MM.1S (cell line): ENCODE data around the gene HIGD2B.
"Not testable (repeated sequence)": the region's sequence is repeated elsewhere in the genome, so short reads cannot be mapped to it uniquely, and the experiment has no call there.

Experiments used
- DNase-seq: peaks from one replicate; pipeline ENCODE4 v3.0.0-alpha.2; 2015
- H2AFZ ChIP-seq: fragments of 300-600 bp; sonication (generic); 2 replicates; pipeline ENCODE4 v1.6.0; 2016; ENCODE audit warnings: antibody characterized with exemption, low read length
- H3F3A ChIP-seq: fragments of 300-600 bp; sonication (generic); 2 replicates; pipeline ENCODE4 v1.6.1; 2016; ENCODE audit warnings: mild to moderate bottlenecking, antibody characterized with exemption, low read length, moderate library complexity, mixed read lengths; ENCODE audit not compliant: insufficient read depth
- H3K27ac ChIP-seq: fragments of 300-600 bp; sonication (generic); 2 replicates; pipeline ENCODE4 v1.5.1; 2016; ENCODE audit warnings: mild to moderate bottlenecking, low read length
- H3K27me3 ChIP-seq: fragments of 300-600 bp; sonication (generic); replicated peaks from 2 replicates; pipeline ENCODE4 v1.6.0; 2016; ENCODE audit warnings: low read length; ENCODE audit not compliant: insufficient read depth
- H3K36me3 ChIP-seq: fragments of 300-600 bp; sonication (generic); replicated peaks from 2 replicates; pipeline ENCODE4 v1.6.1; 2016; ENCODE audit warnings: mild to moderate bottlenecking, low read length, mixed read lengths; ENCODE audit not compliant: insufficient read depth
- H3K4me1 ChIP-seq: fragments of 300-600 bp; sonication (generic); 2 replicates; pipeline ENCODE4 v1.6.1; 2016; ENCODE audit warnings: low read length, mixed read lengths
- H3K4me2 ChIP-seq: fragments of 300-600 bp; sonication (generic); 2 replicates; pipeline ENCODE4 v1.6.0; 2016; ENCODE audit warnings: low read depth, low read length
- H3K4me3 ChIP-seq: fragments of 300-600 bp; sonication (generic); 2 replicates; pipeline ENCODE4 v1.5.1; 2016; ENCODE audit warnings: low read length, mixed read lengths
- H3K79me2 ChIP-seq: fragments of 300-600 bp; sonication (generic); 2 replicates; pipeline ENCODE4 v1.6.1; 2016; ENCODE audit warnings: mixed run types, low read length, mixed read lengths
- H3K9ac ChIP-seq: fragments of 300-600 bp; sonication (generic); 2 replicates; pipeline ENCODE4 v1.6.1; 2016; ENCODE audit warnings: low read length, mixed read lengths
- H3K9me2 ChIP-seq: fragments of 300-600 bp; sonication (generic); replicated peaks from 2 replicates; pipeline ENCODE4 v1.6.1; 2016; ENCODE audit warnings: mild to moderate bottlenecking, low read length, mixed read lengths; ENCODE audit not compliant: insufficient read depth
- H3K9me3 ChIP-seq: fragments of 300-600 bp; sonication (generic); replicated peaks from 2 replicates; pipeline ENCODE4 v1.6.1; 2016; ENCODE audit warnings: mild to moderate bottlenecking, low read length, mixed read lengths; ENCODE audit not compliant: insufficient read depth
- H4K20me1 ChIP-seq: fragments of 300-600 bp; sonication (generic); 2 replicates; pipeline ENCODE4 v1.6.1; 2016; ENCODE audit warnings: mild to moderate bottlenecking, low read length, moderate library complexity, mixed read lengths; ENCODE audit not compliant: insufficient read depth
- EZH2 ChIP-seq: fragments of 300-600 bp; sonication (generic); optimal IDR thresholded peaks from 2 replicates; pipeline ENCODE3; 2017; ENCODE audit warnings: low read depth, mild to moderate bottlenecking, antibody characterized with exemption, low read length, mixed read lengths
- EZH2phosphoT487 ChIP-seq: fragments of 300-600 bp; sonication (generic); IDR thresholded peaks from 2 replicates; pipeline ENCODE4 v1.6.1; 2018; ENCODE audit warnings: antibody characterized with exemption, low read length
- TF ChIP-seq, protein P1 (sequence below): fragments of 300-600 bp; sonication (generic); IDR thresholded peaks from 2 replicates; pipeline ENCODE4 v1.5.1; 2016; ENCODE audit warnings: antibody characterized with exemption, low read length, mixed read lengths

Gene HIGD2B

DNA sequence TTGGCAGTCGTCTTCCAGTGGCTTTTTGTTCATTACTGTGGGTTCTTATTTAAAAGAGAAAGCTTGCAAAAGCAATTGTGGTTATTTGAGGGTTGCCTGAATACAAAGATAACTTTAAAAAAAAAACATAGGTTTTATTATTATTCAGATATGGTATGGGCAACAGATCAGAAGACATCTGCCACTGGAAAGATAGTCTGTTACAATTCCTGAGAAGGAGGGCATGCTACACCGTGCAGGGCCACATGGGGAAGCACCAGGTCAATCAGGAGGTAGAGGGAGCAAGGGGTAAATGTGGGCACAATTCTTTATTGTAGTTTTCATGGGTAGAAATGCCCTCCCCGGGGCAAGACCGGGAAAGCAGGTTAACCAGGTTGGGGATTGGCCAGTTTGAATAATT is 46.5 kb upstream of the HIGD2B start:
- no peaks in the 10 kb centered on the region for H4K20me1 ChIP-seq
- no peaks in the 10 kb centered on the region; the same call in 1 of the 2 replicates for H3K36me3 ChIP-seq
- no peak overlapping the region for H3K9ac ChIP-seq
- peaks cover 23% of the 10 kb centered on the region for H3K4me1 ChIP-seq
- no peak overlapping the region for H2AFZ ChIP-seq
- no peak overlapping the region for H3K4me3 ChIP-seq
- no peaks in the 10 kb centered on the region for H3K9me2 ChIP-seq
- TF ChIP-seq, protein P1, sequence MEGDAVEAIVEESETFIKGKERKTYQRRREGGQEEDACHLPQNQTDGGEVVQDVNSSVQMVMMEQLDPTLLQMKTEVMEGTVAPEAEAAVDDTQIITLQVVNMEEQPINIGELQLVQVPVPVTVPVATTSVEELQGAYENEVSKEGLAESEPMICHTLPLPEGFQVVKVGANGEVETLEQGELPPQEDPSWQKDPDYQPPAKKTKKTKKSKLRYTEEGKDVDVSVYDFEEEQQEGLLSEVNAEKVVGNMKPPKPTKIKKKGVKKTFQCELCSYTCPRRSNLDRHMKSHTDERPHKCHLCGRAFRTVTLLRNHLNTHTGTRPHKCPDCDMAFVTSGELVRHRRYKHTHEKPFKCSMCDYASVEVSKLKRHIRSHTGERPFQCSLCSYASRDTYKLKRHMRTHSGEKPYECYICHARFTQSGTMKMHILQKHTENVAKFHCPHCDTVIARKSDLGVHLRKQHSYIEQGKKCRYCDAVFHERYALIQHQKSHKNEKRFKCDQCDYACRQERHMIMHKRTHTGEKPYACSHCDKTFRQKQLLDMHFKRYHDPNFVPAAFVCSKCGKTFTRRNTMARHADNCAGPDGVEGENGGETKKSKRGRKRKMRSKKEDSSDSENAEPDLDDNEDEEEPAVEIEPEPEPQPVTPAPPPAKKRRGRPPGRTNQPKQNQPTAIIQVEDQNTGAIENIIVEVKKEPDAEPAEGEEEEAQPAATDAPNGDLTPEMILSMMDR: peak; percentile 26
- TF ChIP-seq EZH2: no peak
- H3K27ac ChIP-seq: no peak overlapping the region
- no peak for DNase-seq
- no peaks in the 10 kb centered on the region for H3K79me2 ChIP-seq
- no peaks in the 10 kb centered on the region for H3K9me3 ChIP-seq
- H3F3A ChIP-seq: no peaks in the 10 kb centered on the region
- no peak overlapping the region for H3K4me2 ChIP-seq
- no peaks in the 10 kb centered on the region for H3K27me3 ChIP-seq

DNA sequence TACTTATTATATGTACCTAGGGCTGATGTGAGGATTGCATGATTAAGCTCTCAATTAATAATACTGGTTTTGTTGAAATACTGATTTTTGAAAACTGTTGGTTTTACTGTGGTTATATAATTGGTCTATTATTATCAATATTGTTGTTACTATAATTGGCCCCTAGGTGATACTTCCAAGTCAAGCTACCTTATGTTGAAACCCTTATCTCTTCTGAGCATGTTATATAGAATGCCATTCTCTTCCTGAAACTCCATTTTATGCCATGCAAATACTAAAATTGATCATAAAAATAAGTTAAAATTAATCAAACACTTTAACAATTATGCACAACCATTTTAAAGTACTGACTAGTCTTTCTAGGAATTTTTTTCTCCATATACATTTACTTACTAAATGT is 46.1 kb upstream of the HIGD2B start:
- Histone ChIP-seq H2AFZ (no peak overlapping the region), H3K79me2 (no peaks in the 10 kb centered on the region), H3K27ac (no peak overlapping the region), H3K36me3 (no peaks in the 10 kb centered on the region; the same call in 1 of the 2 replicates), H3K4me2 (no peak overlapping the region), H3K9me2 (no peaks in the 10 kb centered on the region), H3K4me1 (peaks cover 19% of the 10 kb centered on the region), H3F3A (no peaks in the 10 kb centered on the region), H3K9ac (no peak overlapping the region), H3K27me3 (no peaks in the 10 kb centered on the region), H3K4me3 (no peak overlapping the region), H4K20me1 (no peaks in the 10 kb centered on the region), H3K9me3 (no peaks in the 10 kb centered on the region)
- TF ChIP-seq, protein P1: no peak
- TF ChIP-seq EZH2phosphoT487 (no peak), EZH2 (no peak)
- DNase-seq: no peak

DNA sequence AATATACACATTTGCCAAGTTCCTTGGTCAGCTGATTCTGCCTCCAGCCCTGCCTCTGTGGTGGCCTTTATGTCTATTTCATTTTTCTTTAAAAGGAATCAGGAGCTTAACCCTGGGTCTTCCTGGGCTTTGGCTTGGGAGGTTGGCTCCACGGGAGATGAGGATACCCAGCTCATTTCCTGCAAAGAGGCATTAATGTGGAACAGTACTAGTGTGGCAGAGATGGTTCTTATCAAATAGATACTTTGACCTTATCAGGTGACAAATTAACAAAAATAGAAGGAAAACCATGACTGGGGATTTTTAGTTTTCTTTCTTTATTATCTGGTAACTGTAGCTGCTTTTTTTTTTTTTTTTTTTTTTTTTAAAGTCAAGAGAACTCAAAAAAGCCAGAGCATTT is 42.8 kb upstream of the HIGD2B start:
- Histone ChIP-seq H3K9me2 (no peaks in the 10 kb centered on the region), H3K36me3 (no peaks in the 10 kb centered on the region), H3K27ac (no peak overlapping the region)

DNA sequence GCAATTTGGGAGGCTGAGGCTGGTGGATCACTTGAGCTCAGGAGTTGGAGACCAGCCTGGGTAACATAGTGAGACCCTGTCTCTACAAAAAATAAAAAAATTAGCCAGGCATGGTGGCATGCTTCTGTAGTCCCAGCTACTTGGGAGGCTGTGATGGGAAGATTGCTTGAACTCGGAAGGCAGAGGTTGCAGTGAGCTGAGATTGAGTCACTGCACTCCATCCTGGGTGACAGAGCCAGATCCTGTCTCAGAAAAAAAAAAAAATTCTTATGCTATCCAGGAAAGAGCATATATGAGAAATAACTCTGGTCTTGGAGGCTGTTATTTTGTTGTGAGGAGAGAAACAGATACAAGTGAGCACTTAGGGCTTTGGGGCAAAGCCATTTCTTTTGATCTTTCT is 42.3 kb upstream of the HIGD2B start:
- H3K9me3 ChIP-seq, H3K27ac ChIP-seq, H3F3A ChIP-seq, H3K4me2 ChIP-seq, H3K4me3 ChIP-seq, H3K27me3 ChIP-seq, DNase-seq, H3K4me1 ChIP-seq, H3K36me3 ChIP-seq, H3K9ac ChIP-seq, H2AFZ ChIP-seq, H3K9me2 ChIP-seq, H4K20me1 ChIP-seq, H3K79me2 ChIP-seq: not testable (repeated sequence)

More for the DNA sequence above, 42.8 kb upstream of the HIGD2B start:
- no peaks in the 10 kb centered on the region for H3K9me3 ChIP-seq
- no peaks in the 10 kb centered on the region for H3K79me2 ChIP-seq
- no peak overlapping the region for H3K4me2 ChIP-seq
- no peak overlapping the region for H2AFZ ChIP-seq
- TF ChIP-seq EZH2 (no peak), EZH2phosphoT487 (no peak)
- TF ChIP-seq, protein P1: no peak
- no peak overlapping the region for H3K9ac ChIP-seq
- H3K27me3 ChIP-seq: no peaks in the 10 kb centered on the region
- H3F3A ChIP-seq: no peaks in the 10 kb centered on the region
- no peaks in the 10 kb centered on the region for H4K20me1 ChIP-seq
- no peak for DNase-seq
- no peak overlapping the region for H3K4me3 ChIP-seq
- H3K4me1 ChIP-seq: peaks cover 4% of the 10 kb centered on the region; the same call in 1 of the 2 replicates
